HepG2 (cell line): ENCODE results near the gene LBX2. TPM values are rescaled to one million over a fixed set of nuclear protein-coding genes. Genes with fewer than 3 reads are reported as not detected.

Experiments used
- ARHGAP35 ChIP-seq: sonication (generic); formaldehyde crosslinking; IDR thresholded peaks from 2 replicates; pipeline ENCODE4 v1.9.0; 2022; ENCODE audit warnings: mild to moderate bottlenecking, inconsistent platforms, moderate library complexity, missing genetic modification reagents, borderline replicate concordance
- ISL2 ChIP-seq: sonication (generic); formaldehyde crosslinking; IDR thresholded peaks from 2 replicates; pipeline ENCODE4 v1.5.0; 2020; ENCODE audit warnings: missing genetic modification reagents
- KLF15 ChIP-seq: sonication (generic); formaldehyde crosslinking; IDR thresholded peaks from 2 replicates; pipeline ENCODE4 v1.8.1; 2023; ENCODE audit warnings: borderline replicate concordance, mild to moderate bottlenecking, inconsistent platforms, missing genetic modification reagents, mixed read lengths
- LCORL ChIP-seq, 2 experiments: fragments of 450-650 bp in 1 of 2; sonication (generic) in 1 of 2; formaldehyde crosslinking in 1 of 2; IDR thresholded peaks; 2 replicates each; pipeline versions ENCODE4 v1.5.0 to v1.6.1; 2017 to 2020; ENCODE audit warnings: antibody characterized with exemption in 1 of 2, missing genetic modification reagents in 1 of 2
- PHF21A ChIP-seq: sonication (generic); formaldehyde crosslinking; IDR thresholded peaks from 2 replicates; pipeline ENCODE4 v1.5.0; 2020; ENCODE audit warnings: mild to moderate bottlenecking, missing genetic modification reagents
- polyA plus RNA-seq, 8 experiments: library from polyadenylated mRNA; depleted of rRNA in 3 of 8; stranded (reverse) in 7 of 8; unstranded in 1 of 8; fragments of >200 nt; fragmentation: Illumina TruSeq in 4 of 8; extraction: Trizol in 4 of 8; gene quantifications; 2 replicates each; pipeline versions ENCODE4 v1.2.1 to v1.2.3, GENCODE V29; 2011 to 2016; ENCODE audit warnings: low read depth in 4 of 8, missing spikeins in 1 of 8, mixed read lengths in 1 of 8; ENCODE audit not compliant: insufficient read depth in 1 of 8
- total RNA-seq, 5 experiments: library from RNA; depleted of rRNA; stranded (reverse); fragments of >200 nt; fragmentation: Illumina TruSeq; extraction: Trizol; gene quantifications; 2 replicates each; pipeline ENCODE4 v1.2.3, GENCODE V29; 2016; ENCODE audit warnings: low read depth in 1 of 5
- TF ChIP-seq, protein P1 (sequence below): sonication (generic); formaldehyde crosslinking; IDR thresholded peaks from 2 replicates; pipeline ENCODE4 v1.4.0; 2020; ENCODE audit warnings: missing genetic modification reagents
- TF ChIP-seq, protein P2 (sequence below), 2 experiments: fragments of 450-650 bp in 1 of 2; sonication (generic) in 1 of 2; formaldehyde crosslinking in 1 of 2; IDR thresholded peaks; 2 replicates each; pipeline versions ENCODE4 v1.6.1 to v1.8.0; 2016 to 2022; ENCODE audit warnings: antibody characterized with exemption in 1 of 2, mild to moderate bottlenecking in 1 of 2, missing genetic modification reagents in 1 of 2
- TF ChIP-seq, protein P3 (sequence below): sonication (generic); formaldehyde crosslinking; IDR thresholded peaks from 2 replicates; pipeline ENCODE4 v1.5.0; 2020; ENCODE audit warnings: mild to moderate bottlenecking, missing genetic modification reagents, moderate library complexity
- TF ChIP-seq, protein P4 (sequence below): sonication (generic); formaldehyde crosslinking; IDR thresholded peaks from 2 replicates; pipeline ENCODE4 v1.5.1; 2020; ENCODE audit warnings: mild to moderate bottlenecking, moderate library complexity, missing genetic modification reagents
- TF ChIP-seq, protein P5 (sequence below): sonication (generic); formaldehyde crosslinking; IDR thresholded peaks from 2 replicates; pipeline ENCODE4 v1.4.0; 2020; ENCODE audit warnings: missing genetic modification reagents, low read depth, mild to moderate bottlenecking, borderline replicate concordance

The LBX2 gene
- total and polyA plus RNA-seq, 2 of the 13 experiments (the other 11 are each of a cell fraction or from before 2014, with no cell fraction given), result 6.4 to 8.1 TPM

DNA sequence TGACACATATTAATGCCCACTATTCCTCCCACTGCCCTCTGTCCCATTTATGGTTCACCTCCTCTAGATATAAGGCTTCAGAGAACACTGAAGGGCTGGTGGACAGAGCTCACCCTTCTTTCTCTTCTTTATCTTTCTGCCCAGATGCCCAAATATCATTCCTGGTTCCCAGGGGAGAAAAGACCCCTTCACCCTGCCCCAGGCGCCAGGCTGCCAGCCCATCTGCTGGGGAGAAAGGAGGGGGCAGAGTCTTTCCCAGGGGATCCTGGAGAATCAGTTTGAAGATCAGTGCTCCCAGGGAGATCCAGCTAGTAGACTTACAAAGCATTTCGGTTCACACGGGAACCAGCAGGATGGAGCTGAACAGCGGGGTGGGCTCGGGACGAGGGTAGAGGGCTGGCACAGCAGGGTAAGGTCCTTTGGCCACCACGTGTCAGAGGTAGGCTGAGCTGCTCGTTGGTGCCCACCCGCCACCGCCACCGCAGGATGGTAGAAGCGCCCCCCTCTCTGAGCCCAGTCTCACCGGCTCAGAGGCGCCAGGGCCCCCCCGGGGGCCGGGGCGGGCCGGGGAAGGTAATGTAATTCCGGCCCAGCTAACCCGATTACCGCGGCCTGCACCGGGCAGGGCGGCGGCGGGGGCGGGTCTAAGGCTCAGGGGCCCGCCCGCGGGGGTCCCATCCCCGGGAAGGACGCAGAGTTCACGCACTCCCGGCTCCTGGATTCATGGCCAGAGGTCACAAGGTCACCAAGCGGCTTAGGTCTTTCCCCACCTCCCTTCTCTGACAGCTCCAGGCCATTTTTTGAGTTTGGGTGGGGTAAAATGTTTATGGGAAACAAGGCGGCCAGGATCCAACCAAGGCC lies 13.6 kb upstream of the LBX2 start (continued):
- TF ChIP-seq, protein P1, sequence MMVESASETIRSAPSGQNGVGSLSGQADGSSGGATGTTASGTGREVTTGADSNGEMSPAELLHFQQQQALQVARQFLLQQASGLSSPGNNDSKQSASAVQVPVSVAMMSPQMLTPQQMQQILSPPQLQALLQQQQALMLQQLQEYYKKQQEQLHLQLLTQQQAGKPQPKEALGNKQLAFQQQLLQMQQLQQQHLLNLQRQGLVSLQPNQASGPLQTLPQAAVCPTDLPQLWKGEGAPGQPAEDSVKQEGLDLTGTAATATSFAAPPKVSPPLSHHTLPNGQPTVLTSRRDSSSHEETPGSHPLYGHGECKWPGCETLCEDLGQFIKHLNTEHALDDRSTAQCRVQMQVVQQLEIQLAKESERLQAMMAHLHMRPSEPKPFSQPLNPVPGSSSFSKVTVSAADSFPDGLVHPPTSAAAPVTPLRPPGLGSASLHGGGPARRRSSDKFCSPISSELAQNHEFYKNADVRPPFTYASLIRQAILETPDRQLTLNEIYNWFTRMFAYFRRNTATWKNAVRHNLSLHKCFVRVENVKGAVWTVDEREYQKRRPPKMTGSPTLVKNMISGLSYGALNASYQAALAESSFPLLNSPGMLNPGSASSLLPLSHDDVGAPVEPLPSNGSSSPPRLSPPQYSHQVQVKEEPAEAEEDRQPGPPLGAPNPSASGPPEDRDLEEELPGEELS (CRISPR knock-in tag), result no peak
- peak; percentile 37; the same call in 1 of the 2 replicates for TF ChIP-seq PHF21A (CRISPR knock-in tag)
- no peak for TF ChIP-seq KLF15 (CRISPR knock-in tag)
- TF ChIP-seq, protein P2, sequence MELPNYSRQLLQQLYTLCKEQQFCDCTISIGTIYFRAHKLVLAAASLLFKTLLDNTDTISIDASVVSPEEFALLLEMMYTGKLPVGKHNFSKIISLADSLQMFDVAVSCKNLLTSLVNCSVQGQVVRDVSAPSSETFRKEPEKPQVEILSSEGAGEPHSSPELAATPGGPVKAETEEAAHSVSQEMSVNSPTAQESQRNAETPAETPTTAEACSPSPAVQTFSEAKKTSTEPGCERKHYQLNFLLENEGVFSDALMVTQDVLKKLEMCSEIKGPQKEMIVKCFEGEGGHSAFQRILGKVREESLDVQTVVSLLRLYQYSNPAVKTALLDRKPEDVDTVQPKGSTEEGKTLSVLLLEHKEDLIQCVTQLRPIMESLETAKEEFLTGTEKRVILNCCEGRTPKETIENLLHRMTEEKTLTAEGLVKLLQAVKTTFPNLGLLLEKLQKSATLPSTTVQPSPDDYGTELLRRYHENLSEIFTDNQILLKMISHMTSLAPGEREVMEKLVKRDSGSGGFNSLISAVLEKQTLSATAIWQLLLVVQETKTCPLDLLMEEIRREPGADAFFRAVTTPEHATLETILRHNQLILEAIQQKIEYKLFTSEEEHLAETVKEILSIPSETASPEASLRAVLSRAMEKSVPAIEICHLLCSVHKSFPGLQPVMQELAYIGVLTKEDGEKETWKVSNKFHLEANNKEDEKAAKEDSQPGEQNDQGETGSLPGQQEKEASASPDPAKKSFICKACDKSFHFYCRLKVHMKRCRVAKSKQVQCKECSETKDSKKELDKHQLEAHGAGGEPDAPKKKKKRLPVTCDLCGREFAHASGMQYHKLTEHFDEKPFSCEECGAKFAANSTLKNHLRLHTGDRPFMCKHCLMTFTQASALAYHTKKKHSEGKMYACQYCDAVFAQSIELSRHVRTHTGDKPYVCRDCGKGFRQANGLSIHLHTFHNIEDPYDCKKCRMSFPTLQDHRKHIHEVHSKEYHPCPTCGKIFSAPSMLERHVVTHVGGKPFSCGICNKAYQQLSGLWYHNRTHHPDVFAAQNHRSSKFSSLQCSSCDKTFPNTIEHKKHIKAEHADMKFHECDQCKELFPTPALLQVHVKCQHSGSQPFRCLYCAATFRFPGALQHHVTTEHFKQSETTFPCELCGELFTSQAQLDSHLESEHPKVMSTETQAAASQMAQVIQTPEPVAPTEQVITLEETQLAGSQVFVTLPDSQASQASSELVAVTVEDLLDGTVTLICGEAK (IDR thresholded peaks at IDR 0.05), result no peak
- TF ChIP-seq, protein P2 (CRISPR knock-in tag; IDR thresholded peaks at IDR 0.05), result 0 out of 2 replicates have a peak, but pooled peaks have one; percentile 52
- TF ChIP-seq ISL2 (CRISPR knock-in tag), result 0 out of 2 replicates have a peak, but pooled peaks have one; percentile 12
- TF ChIP-seq, protein P3, sequence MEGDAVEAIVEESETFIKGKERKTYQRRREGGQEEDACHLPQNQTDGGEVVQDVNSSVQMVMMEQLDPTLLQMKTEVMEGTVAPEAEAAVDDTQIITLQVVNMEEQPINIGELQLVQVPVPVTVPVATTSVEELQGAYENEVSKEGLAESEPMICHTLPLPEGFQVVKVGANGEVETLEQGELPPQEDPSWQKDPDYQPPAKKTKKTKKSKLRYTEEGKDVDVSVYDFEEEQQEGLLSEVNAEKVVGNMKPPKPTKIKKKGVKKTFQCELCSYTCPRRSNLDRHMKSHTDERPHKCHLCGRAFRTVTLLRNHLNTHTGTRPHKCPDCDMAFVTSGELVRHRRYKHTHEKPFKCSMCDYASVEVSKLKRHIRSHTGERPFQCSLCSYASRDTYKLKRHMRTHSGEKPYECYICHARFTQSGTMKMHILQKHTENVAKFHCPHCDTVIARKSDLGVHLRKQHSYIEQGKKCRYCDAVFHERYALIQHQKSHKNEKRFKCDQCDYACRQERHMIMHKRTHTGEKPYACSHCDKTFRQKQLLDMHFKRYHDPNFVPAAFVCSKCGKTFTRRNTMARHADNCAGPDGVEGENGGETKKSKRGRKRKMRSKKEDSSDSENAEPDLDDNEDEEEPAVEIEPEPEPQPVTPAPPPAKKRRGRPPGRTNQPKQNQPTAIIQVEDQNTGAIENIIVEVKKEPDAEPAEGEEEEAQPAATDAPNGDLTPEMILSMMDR (CRISPR knock-in tag), result no peak
- TF ChIP-seq, protein P4, sequence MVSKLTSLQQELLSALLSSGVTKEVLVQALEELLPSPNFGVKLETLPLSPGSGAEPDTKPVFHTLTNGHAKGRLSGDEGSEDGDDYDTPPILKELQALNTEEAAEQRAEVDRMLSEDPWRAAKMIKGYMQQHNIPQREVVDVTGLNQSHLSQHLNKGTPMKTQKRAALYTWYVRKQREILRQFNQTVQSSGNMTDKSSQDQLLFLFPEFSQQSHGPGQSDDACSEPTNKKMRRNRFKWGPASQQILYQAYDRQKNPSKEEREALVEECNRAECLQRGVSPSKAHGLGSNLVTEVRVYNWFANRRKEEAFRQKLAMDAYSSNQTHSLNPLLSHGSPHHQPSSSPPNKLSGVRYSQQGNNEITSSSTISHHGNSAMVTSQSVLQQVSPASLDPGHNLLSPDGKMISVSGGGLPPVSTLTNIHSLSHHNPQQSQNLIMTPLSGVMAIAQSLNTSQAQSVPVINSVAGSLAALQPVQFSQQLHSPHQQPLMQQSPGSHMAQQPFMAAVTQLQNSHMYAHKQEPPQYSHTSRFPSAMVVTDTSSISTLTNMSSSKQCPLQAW (CRISPR knock-in tag), result peak; percentile 70
- TF ChIP-seq, protein P5, sequence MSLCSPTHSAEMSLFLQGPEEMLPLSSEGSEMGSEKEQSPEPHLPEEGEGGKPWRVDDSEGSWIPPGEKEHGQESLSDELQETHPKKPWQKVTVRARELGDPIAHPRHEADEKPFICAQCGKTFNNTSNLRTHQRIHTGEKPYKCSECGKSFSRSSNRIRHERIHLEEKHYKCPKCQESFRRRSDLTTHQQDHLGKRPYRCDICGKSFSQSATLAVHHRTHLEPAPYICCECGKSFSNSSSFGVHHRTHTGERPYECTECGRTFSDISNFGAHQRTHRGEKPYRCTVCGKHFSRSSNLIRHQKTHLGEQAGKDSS (CRISPR knock-in tag), result peak; percentile 25; the same call in 1 of the 2 replicates
- peak; percentile 32; the same call in 1 of the 2 replicates for TF ChIP-seq ARHGAP35 (CRISPR knock-in tag)
- no peak for TF ChIP-seq LCORL (IDR thresholded peaks at IDR 0.05)
- TF ChIP-seq LCORL (CRISPR knock-in tag; IDR thresholded peaks at IDR 0.05), result peak; percentile 82
